HEK293 (cell line): ENCODE measurements around the gene SNX4.

Source experiments
- CTCF ChIP-seq: fragments of 450-650 bp; formaldehyde crosslinking; IDR thresholded peaks from 2 replicates; pipeline ENCODE4 v1.5.1; 2016; ENCODE audit warnings: missing biosample characterization, missing genetic modification characterization
- TRIM28 ChIP-seq: IDR thresholded peaks from 2 replicates; pipeline ENCODE4 v1.6.1; 2011; ENCODE audit warnings: low read length, control low read depth, borderline replicate concordance
- YY1 ChIP-seq: fragments of 450-650 bp; formaldehyde crosslinking; IDR thresholded peaks from 2 replicates; pipeline ENCODE4 v1.5.1; 2018; ENCODE audit warnings: missing biosample characterization, missing genetic modification characterization
- ZBTB48 ChIP-seq: fragments of 450-650 bp; formaldehyde crosslinking; IDR thresholded peaks from 2 replicates; pipeline ENCODE4 v1.5.1; 2016; ENCODE audit warnings: missing biosample characterization, missing genetic modification characterization
- ZNF133 ChIP-seq: fragments of 450-650 bp; formaldehyde crosslinking; IDR thresholded peaks from 2 replicates; pipeline ENCODE4 v1.5.1; 2016; ENCODE audit warnings: missing biosample characterization, missing genetic modification characterization
- ZNF324 ChIP-seq: fragments of 450-650 bp; formaldehyde crosslinking; IDR thresholded peaks from 2 replicates; pipeline ENCODE4 v1.5.1; 2016; ENCODE audit warnings: missing biosample characterization, missing genetic modification characterization
- ZNF776 ChIP-seq: fragments of 450-650 bp; formaldehyde crosslinking; IDR thresholded peaks from 2 replicates; pipeline ENCODE4 v1.5.0; 2017; ENCODE audit warnings: missing biosample characterization, missing genetic modification characterization, borderline replicate concordance
- TF ChIP-seq, protein P1 (sequence below): fragments of 450-650 bp; formaldehyde crosslinking; IDR thresholded peaks from 2 replicates; pipeline ENCODE4 v1.5.1; 2017; ENCODE audit warnings: missing biosample characterization, missing genetic modification characterization

- TF ChIP-seq ZBTB48: no peak
- TF ChIP-seq YY1 (tag by site-specific recombination): no peak
- no peak for TF ChIP-seq ZNF776
- TF ChIP-seq, protein P1, sequence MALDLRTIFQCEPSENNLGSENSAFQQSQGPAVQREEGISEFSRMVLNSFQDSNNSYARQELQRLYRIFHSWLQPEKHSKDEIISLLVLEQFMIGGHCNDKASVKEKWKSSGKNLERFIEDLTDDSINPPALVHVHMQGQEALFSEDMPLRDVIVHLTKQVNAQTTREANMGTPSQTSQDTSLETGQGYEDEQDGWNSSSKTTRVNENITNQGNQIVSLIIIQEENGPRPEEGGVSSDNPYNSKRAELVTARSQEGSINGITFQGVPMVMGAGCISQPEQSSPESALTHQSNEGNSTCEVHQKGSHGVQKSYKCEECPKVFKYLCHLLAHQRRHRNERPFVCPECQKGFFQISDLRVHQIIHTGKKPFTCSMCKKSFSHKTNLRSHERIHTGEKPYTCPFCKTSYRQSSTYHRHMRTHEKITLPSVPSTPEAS: no peak
- no peak for TF ChIP-seq CTCF (tag by site-specific recombination)
- no peak for TF ChIP-seq ZNF324 (tag by site-specific recombination)
- TF ChIP-seq TRIM28: no peak
- TF ChIP-seq ZNF133 (tag by site-specific recombination): no peak
Observed at GRCh38 chr3:125496701-125497100, 23.3 kb downstream of the SNX4 start.
